ENCODE data around the gene CTPS2.
"Not testable (repeated sequence)": the region's sequence is repeated elsewhere in the genome, so short reads cannot be mapped to it uniquely, and the experiment has no call there.

CTPS2 gene

GRCh38 chrX:16712548-16713155 is at the start of gene CTPS2:
TSS of gene CTPS2 (minus strand) at chrX:16712669. CDS start at chrX:16702902, 9,767 bp downstream.
- DNase-seq (ENCODE audit: low spot score): peak; percentile 51

GRCh38 chrX:16761500-16761899 is 49.0 kb upstream of the CTPS2 start:
- not testable (repeated sequence) for DNase-seq (ENCODE audit: low spot score)

GRCh38 chrX:16756724-16757123 is 44.3 kb upstream of the CTPS2 start:
- no peak for DNase-seq (ENCODE audit: low spot score)

GRCh38 chrX:16754019-16754418 is 41.5 kb upstream of the CTPS2 start:
- DNase-seq (ENCODE audit: low spot score): no peak

GRCh38 chrX:16750136-16750535 is 37.7 kb upstream of the CTPS2 start:
- DNase-seq (ENCODE audit: low spot score): no peak

- no peak for DNase-seq (ENCODE audit: low spot score)
Observed at GRCh38 chrX:16748425-16748824, 36.0 kb upstream of the CTPS2 start.

- DNase-seq (ENCODE audit: low spot score): no peak
Observed at GRCh38 chrX:16745659-16746058, 33.2 kb upstream of the CTPS2 start.

GRCh38 chrX:16745102-16745501 is 32.6 kb upstream of the CTPS2 start:
- no peak for DNase-seq (ENCODE audit: low spot score)

GRCh38 chrX:16743604-16744325 is 31.3 kb upstream of the CTPS2 start:
- DNase-seq (ENCODE audit: low spot score): no peak

- peak; percentile 17 for DNase-seq (ENCODE audit: low spot score)
Observed at GRCh38 chrX:16739574-16739973, 27.1 kb upstream of the CTPS2 start.

- DNase-seq (ENCODE audit: low spot score): no peak
Observed at GRCh38 chrX:16737024-16737423, 24.6 kb upstream of the CTPS2 start.

- DNase-seq (ENCODE audit: low spot score): no peak
Observed at GRCh38 chrX:16733013-16733412, 20.5 kb upstream of the CTPS2 start.

- DNase-seq (ENCODE audit: low spot score): no peak
Observed at GRCh38 chrX:16730450-16730849, 18.0 kb upstream of the CTPS2 start.

GRCh38 chrX:16727637-16728036 is 15.2 kb upstream of the CTPS2 start:
- DNase-seq (ENCODE audit: low spot score): no peak

- not testable (repeated sequence) for DNase-seq (ENCODE audit: low spot score)
Observed at GRCh38 chrX:16726347-16726988, 14.0 kb upstream of the CTPS2 start.

- DNase-seq (ENCODE audit: low spot score): no peak
Observed at GRCh38 chrX:16725072-16725471, 12.6 kb upstream of the CTPS2 start.

- no peak for DNase-seq (ENCODE audit: low spot score)
Observed at GRCh38 chrX:16722481-16722880, 10.0 kb upstream of the CTPS2 start.

- peak; percentile 39 for DNase-seq (ENCODE audit: low spot score)
Observed at GRCh38 chrX:16719334-16720084, 7.0 kb upstream of the CTPS2 start, which contains the start of gene SYAP1. TSS of gene SYAP1 (plus strand) at chrX:16719612. CDS start at chrX:16719725, 113 bp downstream.

- DNase-seq (ENCODE audit: low spot score): no peak
Observed at GRCh38 chrX:16718824-16719333, 6.4 kb upstream of the CTPS2 start.

GRCh38 chrX:16716451-16716850 is 4.0 kb upstream of the CTPS2 start:
- DNase-seq (ENCODE audit: low spot score): not testable (repeated sequence)

- DNase-seq (ENCODE audit: low spot score): not testable (repeated sequence)
Observed at GRCh38 chrX:16715638-16716037, 3.2 kb upstream of the CTPS2 start.

GRCh38 chrX:16714504-16714903 is 2.0 kb upstream of the CTPS2 start:
- DNase-seq (ENCODE audit: low spot score): no peak

All from HuH-7.5 (cell line).